PFSK-1 (cell line): ENCODE results near the gene CACNA1I.

Source experiments
- FOXP2 ChIP-seq: optimal IDR thresholded peaks from 2 replicates; pipeline ENCODE3; 2011; ENCODE audit warnings: borderline replicate concordance, control low read depth, inconsistent platforms; ENCODE audit not compliant: insufficient read depth; ENCODE audit errors: extremely low read length, extremely low read depth
- POLR2AphosphoS5 ChIP-seq: IDR thresholded peaks from 2 replicates; pipeline ENCODE4 v1.6.1; 2012; ENCODE audit warnings: low read depth, mild to moderate bottlenecking, control low read depth, low read length, moderate library complexity
- SIN3A ChIP-seq: IDR thresholded peaks from 2 replicates; pipeline ENCODE4 v1.6.1; 2012; ENCODE audit warnings: mild to moderate bottlenecking, low read length, moderate library complexity, borderline replicate concordance; ENCODE audit not compliant: insufficient read depth
- TAF1 ChIP-seq: IDR thresholded peaks from 2 replicates; pipeline ENCODE4 v1.6.1; 2012; ENCODE audit warnings: low read length, control low read depth, borderline replicate concordance; ENCODE audit not compliant: insufficient read depth
- TF ChIP-seq, protein P1 (sequence below), 2 experiments: IDR thresholded peaks; 2 replicates each; pipeline versions ENCODE4 v1.6.1 to v1.8.0; 2011 to 2012; ENCODE audit warnings: low read depth in 2 of 2, low read length in 2 of 2, control low read depth in 1 of 2, inconsistent platforms in 1 of 2, mild to moderate bottlenecking in 1 of 2, moderate library complexity in 1 of 2; ENCODE audit not compliant: insufficient read depth in 1 of 2

DNA sequence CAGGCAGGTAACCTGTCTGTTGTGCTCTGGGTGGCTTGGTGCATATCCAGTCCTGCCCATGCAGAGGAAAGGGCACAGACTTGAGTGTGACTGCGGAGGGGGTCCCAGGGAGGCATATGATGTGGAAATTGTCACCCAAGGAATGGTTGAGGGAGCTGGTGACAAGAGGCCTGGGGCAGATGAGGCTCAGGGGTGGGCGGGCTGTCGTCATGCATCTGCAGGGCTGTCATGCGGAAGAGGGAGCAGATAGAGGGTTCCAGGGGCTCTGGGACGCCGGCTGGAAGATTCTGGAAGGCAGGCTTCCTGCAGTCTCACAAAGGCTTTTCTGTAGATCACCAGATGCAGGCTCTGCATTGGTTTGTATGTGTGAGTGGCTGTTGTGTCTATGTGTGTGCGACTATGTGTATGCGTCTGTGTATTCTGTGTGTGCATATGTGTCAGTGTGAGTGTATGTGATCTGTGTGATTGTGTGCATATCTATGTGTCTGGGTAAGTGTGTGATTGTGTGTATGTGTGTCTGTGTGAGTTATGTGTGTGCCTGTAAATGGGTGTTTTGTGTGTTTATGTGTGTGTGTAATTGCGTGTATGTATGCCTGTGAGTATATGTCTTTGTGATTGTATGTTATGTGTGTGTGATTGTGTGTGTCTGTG is 7.6 kb upstream of the CACNA1I start:
- TF ChIP-seq, protein P1, sequence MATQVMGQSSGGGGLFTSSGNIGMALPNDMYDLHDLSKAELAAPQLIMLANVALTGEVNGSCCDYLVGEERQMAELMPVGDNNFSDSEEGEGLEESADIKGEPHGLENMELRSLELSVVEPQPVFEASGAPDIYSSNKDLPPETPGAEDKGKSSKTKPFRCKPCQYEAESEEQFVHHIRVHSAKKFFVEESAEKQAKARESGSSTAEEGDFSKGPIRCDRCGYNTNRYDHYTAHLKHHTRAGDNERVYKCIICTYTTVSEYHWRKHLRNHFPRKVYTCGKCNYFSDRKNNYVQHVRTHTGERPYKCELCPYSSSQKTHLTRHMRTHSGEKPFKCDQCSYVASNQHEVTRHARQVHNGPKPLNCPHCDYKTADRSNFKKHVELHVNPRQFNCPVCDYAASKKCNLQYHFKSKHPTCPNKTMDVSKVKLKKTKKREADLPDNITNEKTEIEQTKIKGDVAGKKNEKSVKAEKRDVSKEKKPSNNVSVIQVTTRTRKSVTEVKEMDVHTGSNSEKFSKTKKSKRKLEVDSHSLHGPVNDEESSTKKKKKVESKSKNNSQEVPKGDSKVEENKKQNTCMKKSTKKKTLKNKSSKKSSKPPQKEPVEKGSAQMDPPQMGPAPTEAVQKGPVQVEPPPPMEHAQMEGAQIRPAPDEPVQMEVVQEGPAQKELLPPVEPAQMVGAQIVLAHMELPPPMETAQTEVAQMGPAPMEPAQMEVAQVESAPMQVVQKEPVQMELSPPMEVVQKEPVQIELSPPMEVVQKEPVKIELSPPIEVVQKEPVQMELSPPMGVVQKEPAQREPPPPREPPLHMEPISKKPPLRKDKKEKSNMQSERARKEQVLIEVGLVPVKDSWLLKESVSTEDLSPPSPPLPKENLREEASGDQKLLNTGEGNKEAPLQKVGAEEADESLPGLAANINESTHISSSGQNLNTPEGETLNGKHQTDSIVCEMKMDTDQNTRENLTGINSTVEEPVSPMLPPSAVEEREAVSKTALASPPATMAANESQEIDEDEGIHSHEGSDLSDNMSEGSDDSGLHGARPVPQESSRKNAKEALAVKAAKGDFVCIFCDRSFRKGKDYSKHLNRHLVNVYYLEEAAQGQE (IDR thresholded peaks at IDR 0.05; ENCODE audit: insufficient read depth in 1 of 2, low read depth in 2 of 2, low read length in 2 of 2), result no peak
- TF ChIP-seq POLR2AphosphoS5 (no peak), TAF1 (no peak), SIN3A (no peak), FOXP2 (no peak)
